HCT116 (cell line): ENCODE measurements around the gene IFITM2. TPM values are rescaled to one million over a fixed set of nuclear protein-coding genes. Genes with fewer than 3 reads are reported as not detected.

Experiments
- ATAC-seq: fragments of 200-7000 bp; cut with Tn5 transposase; 2 replicates; pipeline ENCODE4 v1.9.1; 2020; ENCODE audit warnings: mild to moderate bottlenecking, moderate library complexity
- BruUV-seq: library from RNA; stranded (reverse); fragments of 400-500 nt; replicated peaks from 2 replicates; lab custom pipeline; 2021; lab: Mats Ljungman, UMichigan
- CTCF ChIA-PET: fragments of 300-600 bp; sonication (Branson Sonifier 250); formaldehyde crosslinking; loops from one replicate; lab custom pipeline; 2021; ENCODE audit warnings: antibody characterized with exemption; lab: Charles Lee
- POLR2A ChIA-PET: fragments of 300-600, 350-600 bp; sonication (Branson Sonifier 250); formaldehyde crosslinking; loops from one replicate; lab custom pipeline; 2021; ENCODE audit warnings: antibody characterized with exemption; lab: Charles Lee
- RAD21 ChIA-PET, 2 experiments: fragments of 300-600 bp; sonication (Branson Sonifier 250); formaldehyde crosslinking; loops; one replicate each; lab custom pipeline; 2023; ENCODE audit warnings: low total read pairs in 2 of 2; ENCODE audit not compliant: uncharacterized antibody in 2 of 2, unreplicated experiment in 2 of 2, low non-redundant PET in 1 of 2; lab: Charles Lee
- DNase-seq: peaks from one replicate; pipeline ENCODE4 v3.0.0-alpha.2; 2010; ENCODE audit warnings: low read depth, low spot score
- H2AFZ ChIP-seq: fragments of 200-600 bp; shearing (Covaris generic), sonication (generic); 2 replicates; pipeline ENCODE4 v1.6.1; 2017; ENCODE audit warnings: low read depth, mixed run types, mixed read lengths, antibody characterized with exemption, low read length; ENCODE audit not compliant: poor library complexity, severe bottlenecking
- H3K27ac ChIP-seq: 2 replicates; pipeline ENCODE4 v1.5.1; 2012; ENCODE audit warnings: low read depth, low read length
- H3K27me3 ChIP-seq: fragments of 200-600 bp; sonication (generic); 2 replicates; pipeline ENCODE4 v1.6.1; 2016; ENCODE audit warnings: mixed run types, low read length, mixed read lengths; ENCODE audit not compliant: insufficient read depth
- H3K36me3 ChIP-seq, 2 experiments: fragments of 200-500 bp in 1 of 2; fragments of 200-600 bp in 1 of 2; sonication (Bioruptor generic) in 1 of 2; sonication (generic) in 1 of 2; 2 replicates each; pipeline versions ENCODE4 v1.5.1 to v1.6.1; 2014 to 2016; ENCODE audit warnings: low read length in 2 of 2, inconsistent platforms in 1 of 2, mixed read lengths in 1 of 2, mixed run types in 1 of 2; ENCODE audit not compliant: insufficient read depth in 2 of 2, control insufficient read depth in 1 of 2
- H3K4me1 ChIP-seq, 2 experiments: fragments of 200-600 bp in 1 of 2; sonication (generic) in 1 of 2; 2 replicates each; pipeline versions ENCODE4 v1.5.1 to v1.6.1; 2012 to 2017; ENCODE audit warnings: low read length in 2 of 2, inconsistent platforms in 1 of 2, mild to moderate bottlenecking in 1 of 2, mixed read lengths in 1 of 2, mixed run types in 1 of 2, moderate library complexity in 1 of 2; ENCODE audit not compliant: insufficient read depth in 2 of 2, control insufficient read depth in 1 of 2
- H3K4me2 ChIP-seq: fragments of 200-600 bp; sonication (generic); 2 replicates; pipeline ENCODE4 v1.6.1; 2017; ENCODE audit warnings: mixed run types, low read length, mixed read lengths
- H3K4me3 ChIP-seq, 2 experiments: fragments of 200-600 bp in 1 of 2; sonication (generic) in 1 of 2; replicated peaks in 1 of 2; 2 replicates each; pipeline ENCODE4 v1.5.1; 2011 to 2016; ENCODE audit warnings: low read length in 2 of 2, control low read depth in 1 of 2, low read depth in 1 of 2, mild to moderate bottlenecking in 1 of 2, mixed read lengths in 1 of 2, mixed run types in 1 of 2
- H3K79me2 ChIP-seq: fragments of 200-600 bp; sonication (generic); 2 replicates; pipeline ENCODE4 v1.6.1; 2017; ENCODE audit warnings: mild to moderate bottlenecking, mixed run types, low read length, moderate library complexity, mixed read lengths; ENCODE audit not compliant: insufficient read depth
- H3K9ac ChIP-seq: fragments of 200-600 bp; sonication (generic); 2 replicates; pipeline ENCODE4 v1.6.1; 2016; ENCODE audit warnings: low read length, mixed read lengths
- H3K9me2 ChIP-seq: fragments of 200-600 bp; sonication (generic), shearing (Covaris generic); 2 replicates; pipeline ENCODE4 v1.6.1; 2017; ENCODE audit warnings: mixed run types, mild to moderate bottlenecking, moderate library complexity; ENCODE audit not compliant: insufficient read depth
- H3K9me3 ChIP-seq, 2 experiments: fragments of 200-500 bp in 1 of 2; fragments of 200-600 bp in 1 of 2; sonication (Bioruptor generic) in 1 of 2; sonication (generic) in 1 of 2; 2 replicates each; pipeline ENCODE4 v1.6.1; 2014 to 2017; ENCODE audit warnings: low read length in 2 of 2, mixed read lengths in 2 of 2, inconsistent platforms in 1 of 2, low read depth in 1 of 2, mild to moderate bottlenecking in 1 of 2, mixed run types in 1 of 2, moderate library complexity in 1 of 2; ENCODE audit not compliant: control insufficient read depth in 1 of 2, insufficient read depth in 1 of 2
- H4K20me1 ChIP-seq: fragments of 200-600 bp; sonication (generic), shearing (Covaris generic); 2 replicates; pipeline ENCODE4 v1.6.1; 2017; ENCODE audit warnings: mixed run types, mild to moderate bottlenecking, moderate library complexity; ENCODE audit not compliant: insufficient read depth
- CEBPB ChIP-seq: IDR thresholded peaks from 2 replicates; pipeline ENCODE4 v1.6.1; 2012; ENCODE audit warnings: low read depth
- EZH2phosphoT487 ChIP-seq: fragments of 200-600 bp; IDR thresholded peaks from 2 replicates; pipeline ENCODE4 v1.6.1; 2018; ENCODE audit warnings: antibody characterized with exemption, borderline replicate concordance
- FOSL1 ChIP-seq: IDR thresholded peaks from 2 replicates; pipeline ENCODE4 v1.6.1; 2012; ENCODE audit warnings: low read depth
- JUND ChIP-seq: IDR thresholded peaks from 2 replicates; pipeline ENCODE4 v1.6.1; 2012
- POLR2AphosphoS5 ChIP-seq: IDR thresholded peaks from 2 replicates; pipeline ENCODE4 v1.6.1; 2011; ENCODE audit warnings: mild to moderate bottlenecking, low read depth, low read length, moderate library complexity
- RAD21 ChIP-seq: IDR thresholded peaks from 2 replicates; pipeline ENCODE4 v1.6.1; 2012; ENCODE audit warnings: low read depth, mild to moderate bottlenecking
- SIN3A ChIP-seq: IDR thresholded peaks from 2 replicates; pipeline ENCODE4 v1.6.1; 2012; ENCODE audit warnings: low read depth
- SP1 ChIP-seq: IDR thresholded peaks from 2 replicates; pipeline ENCODE4 v1.6.1; 2012; ENCODE audit warnings: low read depth
- SRF ChIP-seq: IDR thresholded peaks from 2 replicates; pipeline ENCODE4 v1.6.1; 2012; ENCODE audit warnings: low read depth
- YY1 ChIP-seq: IDR thresholded peaks from 2 replicates; pipeline ENCODE4 v1.6.1; 2011; ENCODE audit warnings: low read length, low read depth, moderate library complexity, mild to moderate bottlenecking; ENCODE audit not compliant: insufficient replicate concordance; ENCODE audit errors: extremely low read depth
- ZFX ChIP-seq: fragments of 450-650 bp; IDR thresholded peaks from 2 replicates; pipeline ENCODE4 v1.6.1; 2017
- ZNF274 ChIP-seq: fragments of 200-500 bp; sonication (Bioruptor generic); IDR thresholded peaks from 2 replicates; pipeline ENCODE4 v1.6.1; 2014; ENCODE audit warnings: mild to moderate bottlenecking, low read depth, low read length, inconsistent platforms
- intact Hi-C: fragments of 100-400 bp; cut with micrococcal nuclease; formaldehyde crosslinking; loops from 2 replicates; pipeline ENCODE4 v1.10.0; 2022
- total RNA-seq: library from RNA; stranded (reverse); gene quantifications from one replicate; pipeline ENCODE4 v1.2.1, GENCODE V29; 2021; ENCODE audit not compliant: unreplicated experiment
- TF ChIP-seq, protein P1 (sequence below), 3 experiments: fragments of 200-600 bp in 1 of 3; sonication (generic) in 1 of 3; IDR thresholded peaks in 2 of 3; conservative IDR thresholded peaks in 1 of 3; 2 replicates each; pipeline ENCODE4 v1.5.1; 2012 to 2017; ENCODE audit warnings: low read depth in 2 of 3, low read length in 2 of 3, antibody characterized with exemption in 1 of 3, borderline replicate concordance in 1 of 3, control low read depth in 1 of 3, mild to moderate bottlenecking in 1 of 3, mixed read lengths in 1 of 3, mixed run types in 1 of 3, moderate library complexity in 1 of 3; ENCODE audit not compliant: insufficient read depth in 1 of 3
- TF ChIP-seq, protein P2 (sequence below): IDR thresholded peaks from 2 replicates; pipeline ENCODE4 v1.6.1; 2011; ENCODE audit warnings: mild to moderate bottlenecking, low read length, moderate library complexity; ENCODE audit not compliant: insufficient replicate concordance; ENCODE audit errors: extremely low read depth
- TF ChIP-seq, protein P3 (sequence below): IDR thresholded peaks from 2 replicates; pipeline ENCODE4 v1.6.1; 2012

Gene IFITM2
- total RNA-seq, 1 experiment from 2014 or later: 106 TPM

DNA sequence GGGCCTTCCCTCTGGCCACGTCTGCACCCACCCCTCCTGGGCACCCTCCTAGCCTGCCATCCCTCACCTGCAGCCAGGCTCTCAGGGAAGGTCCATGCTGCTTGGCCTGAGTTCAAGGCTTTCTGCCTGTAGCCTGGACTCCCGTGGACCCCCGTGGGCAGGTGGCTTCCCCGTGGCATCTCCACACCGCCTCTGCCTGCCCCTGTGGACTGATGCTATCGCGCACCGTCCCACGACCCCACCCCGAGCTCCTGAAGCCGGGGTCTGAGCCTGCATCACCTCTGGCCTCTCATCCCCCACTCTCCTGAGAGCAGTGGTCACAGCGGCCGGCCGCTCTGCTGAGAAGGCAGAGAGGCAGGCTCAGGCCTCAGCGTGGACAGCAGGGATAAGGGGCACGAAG is 12.8 kb upstream of the IFITM2 start (continued):
- TF ChIP-seq, protein P1, sequence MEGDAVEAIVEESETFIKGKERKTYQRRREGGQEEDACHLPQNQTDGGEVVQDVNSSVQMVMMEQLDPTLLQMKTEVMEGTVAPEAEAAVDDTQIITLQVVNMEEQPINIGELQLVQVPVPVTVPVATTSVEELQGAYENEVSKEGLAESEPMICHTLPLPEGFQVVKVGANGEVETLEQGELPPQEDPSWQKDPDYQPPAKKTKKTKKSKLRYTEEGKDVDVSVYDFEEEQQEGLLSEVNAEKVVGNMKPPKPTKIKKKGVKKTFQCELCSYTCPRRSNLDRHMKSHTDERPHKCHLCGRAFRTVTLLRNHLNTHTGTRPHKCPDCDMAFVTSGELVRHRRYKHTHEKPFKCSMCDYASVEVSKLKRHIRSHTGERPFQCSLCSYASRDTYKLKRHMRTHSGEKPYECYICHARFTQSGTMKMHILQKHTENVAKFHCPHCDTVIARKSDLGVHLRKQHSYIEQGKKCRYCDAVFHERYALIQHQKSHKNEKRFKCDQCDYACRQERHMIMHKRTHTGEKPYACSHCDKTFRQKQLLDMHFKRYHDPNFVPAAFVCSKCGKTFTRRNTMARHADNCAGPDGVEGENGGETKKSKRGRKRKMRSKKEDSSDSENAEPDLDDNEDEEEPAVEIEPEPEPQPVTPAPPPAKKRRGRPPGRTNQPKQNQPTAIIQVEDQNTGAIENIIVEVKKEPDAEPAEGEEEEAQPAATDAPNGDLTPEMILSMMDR (IDR thresholded peaks at IDR 0.05 in 2 of 3, conservative IDR thresholded peaks at IDR 0.05 in 1 of 3; ENCODE audit: borderline replicate concordance in 1 of 3, insufficient read depth in 1 of 3, low read depth in 2 of 3, low read length in 2 of 3): no peak
- TF ChIP-seq SP1 (no peak), RAD21 (no peak), CEBPB (no peak), POLR2AphosphoS5 (no peak), SRF (no peak)
- TF ChIP-seq, protein P2, sequence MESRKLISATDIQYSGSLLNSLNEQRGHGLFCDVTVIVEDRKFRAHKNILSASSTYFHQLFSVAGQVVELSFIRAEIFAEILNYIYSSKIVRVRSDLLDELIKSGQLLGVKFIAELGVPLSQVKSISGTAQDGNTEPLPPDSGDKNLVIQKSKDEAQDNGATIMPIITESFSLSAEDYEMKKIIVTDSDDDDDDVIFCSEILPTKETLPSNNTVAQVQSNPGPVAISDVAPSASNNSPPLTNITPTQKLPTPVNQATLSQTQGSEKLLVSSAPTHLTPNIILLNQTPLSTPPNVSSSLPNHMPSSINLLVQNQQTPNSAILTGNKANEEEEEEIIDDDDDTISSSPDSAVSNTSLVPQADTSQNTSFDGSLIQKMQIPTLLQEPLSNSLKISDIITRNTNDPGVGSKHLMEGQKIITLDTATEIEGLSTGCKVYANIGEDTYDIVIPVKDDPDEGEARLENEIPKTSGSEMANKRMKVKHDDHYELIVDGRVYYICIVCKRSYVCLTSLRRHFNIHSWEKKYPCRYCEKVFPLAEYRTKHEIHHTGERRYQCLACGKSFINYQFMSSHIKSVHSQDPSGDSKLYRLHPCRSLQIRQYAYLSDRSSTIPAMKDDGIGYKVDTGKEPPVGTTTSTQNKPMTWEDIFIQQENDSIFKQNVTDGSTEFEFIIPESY: no peak

DNA sequence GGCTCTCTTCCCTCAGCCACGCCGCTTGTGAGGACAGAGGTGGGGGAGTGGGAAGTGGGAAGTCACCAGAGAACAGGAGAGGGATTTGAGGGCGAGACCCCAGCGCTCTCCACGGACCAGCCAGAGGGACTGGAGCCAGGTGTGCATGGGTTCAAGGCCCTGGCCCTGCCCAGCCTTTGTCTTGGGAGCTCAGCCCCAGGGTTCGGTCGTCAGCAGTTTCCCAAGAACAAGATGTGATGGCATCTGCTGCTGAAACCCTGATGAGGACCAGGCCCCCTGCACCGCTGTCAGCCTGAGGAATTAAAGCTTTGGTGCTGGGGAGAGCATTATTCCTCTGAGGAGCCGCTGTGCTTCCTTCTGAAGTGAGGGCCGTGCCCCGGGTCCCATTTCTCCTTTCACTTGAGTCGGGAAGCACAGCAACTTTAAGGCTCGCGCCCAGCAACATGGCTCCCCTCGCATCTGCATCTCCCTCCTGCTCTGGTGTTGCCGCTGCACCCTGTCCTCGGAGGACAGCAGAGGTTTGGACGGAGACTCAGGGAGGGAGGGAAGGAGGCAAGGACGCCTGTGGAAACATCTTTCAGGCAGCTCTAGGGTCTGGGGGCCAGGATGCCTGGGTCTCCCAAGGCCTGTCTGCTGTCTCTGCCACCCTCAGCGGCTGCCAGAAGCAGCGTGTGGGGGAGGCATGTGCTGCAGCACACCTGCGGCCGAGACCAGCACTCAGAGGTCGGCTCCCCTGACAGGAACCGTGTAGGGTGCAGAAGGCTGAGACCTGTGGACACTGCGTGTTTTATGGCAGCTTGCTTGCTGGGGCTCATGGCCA is 12.1 kb upstream of the IFITM2 start:
- Histone ChIP-seq H3K79me2 (no peaks in the 10 kb centered on the region), H3K4me1 (peaks cover 0 to 3% of the 10 kb centered on the region in 2 experiments; a peak in 1 of 4 replicates), H2AFZ (no peak overlapping the region), H3K27me3 (no peaks in the 10 kb centered on the region), H3K27ac (no peak overlapping the region), H3K4me2 (no peak overlapping the region), H3K9me3 (no peaks in the 10 kb centered on the region), H3K4me3 (no peak overlapping the region), H4K20me1 (no peaks in the 10 kb centered on the region), H3K9ac (no peak overlapping the region), H3K36me3 (peaks cover 0 to 5% of the 10 kb centered on the region in 2 experiments; a peak in 3 of 4 replicates), H3K9me2 (no peaks in the 10 kb centered on the region)
- BruUV-seq: no TSS peak
- ChIA-PET POLR2A (no interaction called here), RAD21 (no interaction called here), CTCF (no interaction called here)
- DNase-seq (no peak), ATAC-seq (no peak)
- TF ChIP-seq EZH2phosphoT487: no peak
- TF ChIP-seq YY1: no peak
- TF ChIP-seq SRF: no peak
- TF ChIP-seq FOSL1: no peak
- TF ChIP-seq, protein P3, sequence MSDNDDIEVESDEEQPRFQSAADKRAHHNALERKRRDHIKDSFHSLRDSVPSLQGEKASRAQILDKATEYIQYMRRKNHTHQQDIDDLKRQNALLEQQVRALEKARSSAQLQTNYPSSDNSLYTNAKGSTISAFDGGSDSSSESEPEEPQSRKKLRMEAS: no peak
- no peak for TF ChIP-seq JUND
- no peak for TF ChIP-seq POLR2AphosphoS5
- TF ChIP-seq, protein P2: no peak
- TF ChIP-seq ZFX: no peak
- TF ChIP-seq ZNF274: no peak
- no peak for TF ChIP-seq SIN3A
- TF ChIP-seq SP1: no peak
- intact Hi-C loops: no loop called here
